ENCODE data around the gene ANKS1A. TPM values are rescaled to one million over a fixed set of nuclear protein-coding genes. Genes with fewer than 3 reads are reported as not detected.
"Not testable (repeated sequence)": the region's sequence is repeated elsewhere in the genome, so short reads cannot be mapped to it uniquely, and the experiment has no call there.

ANKS1A gene
- total and polyA plus RNA-seq, 10 donors = 5.1 to 68.9 (median 45.6) TPM

GRCh38 chr6:34884996-34885395, 4.1 kb upstream of the ANKS1A start:
- intact Hi-C loops (cut with DNase I; ENCODE audit: low total_unique reads) = loop anchor here (10.0 kb wide), 1 partner anchor 130 kb away; the partner anchor contains the start of gene SNRPC
- no peak for TF ChIP-seq CTCF (IDR thresholded peaks at IDR 0.05 in 8 of 11, conservative IDR thresholded peaks at IDR 0.05 in 3 of 11)
- no peak for TF ChIP-seq POLR2AphosphoS5 (IDR thresholded peaks at IDR 0.05)
- Histone ChIP-seq H3K27ac (no peak overlapping the region), H3K27me3 (replicated peaks in 1 of 7) (no peaks in the 10 kb centered on the region), H3K36me3 (peaks cover 4 to 60% (median 36%) of the 10 kb centered on the region in 6 donors), H3K4me3 (no peak overlapping the region), H3K9me3 (peaks cover 0 to 3% (median 0%) of the 10 kb centered on the region in 8 donors), H3K4me1 (peaks cover 9 to 43% (median 32%) of the 10 kb centered on the region in 6 donors)
- 93 to 99% (median 95%) methylated on average over 2 of the region's 2 CpGs for WGBS, 5 donors
- no peak for DNase-seq

GRCh38 chr6:34885837-34886236, 3.2 kb upstream of the ANKS1A start:
- Histone ChIP-seq H3K4me1 (peaks cover 15 to 51% (median 40%) of the 10 kb centered on the region in 6 donors), H3K36me3 (peaks cover 4 to 52% (median 27%) of the 10 kb centered on the region in 6 donors)
- not testable (repeated sequence) for H3K27ac ChIP-seq; H3K4me3 ChIP-seq; H3K9me3 ChIP-seq; H3K27me3 ChIP-seq (replicated peaks in 1 of 7); DNase-seq
- 86 to 94% (median 92%) methylated on average over 15 of the region's 15 CpGs for WGBS, 5 donors
- intact Hi-C loops (cut with DNase I; ENCODE audit: low total_unique reads) = loop anchor here (10.0 kb wide), 1 partner anchor 131 kb away; the partner anchor contains the start of gene SNRPC

GRCh38 chr6:34887753-34888513, 1.1 kb upstream of the ANKS1A start, which contains the start of gene TAF11:
Gene TAF11 (minus strand): TSS chr6:34888042. CDS start chr6:34887957, 85 bp downstream.
- Histone ChIP-seq H3K4me1 (peaks cover 18 to 72% (median 59%) of the 10 kb centered on the region in 6 donors), H3K36me3 (peaks cover 0 to 31% (median 12%) of the 10 kb centered on the region in 6 donors), H3K27me3 (replicated peaks in 1 of 7) (no peaks in the 10 kb centered on the region), H3K9me3 (peaks cover 0 to 3% (median 0%) of the 10 kb centered on the region in 8 donors), H3K27ac (peak within 1 kb of the TSS; percentile 66 to 94 (median 92)), H3K4me3 (peak within 1 kb of the TSS; percentile 75 to 96 (median 84))
- peak; percentile 97 for DNase-seq
- 0 to 1% (median 1%) methylated on average over 42 to 43 of the region's 43 CpGs for WGBS, 5 donors
- TF ChIP-seq POLR2A (IDR thresholded peaks at IDR 0.05) (peak; percentile 39 to 85 (median 78)), POLR2AphosphoS5 (IDR thresholded peaks at IDR 0.05) (peak; percentile 94 to 97 (median 96)), CTCF (IDR thresholded peaks at IDR 0.05 in 8 of 11, conservative IDR thresholded peaks at IDR 0.05 in 3 of 11) (peak in 1 of 11 experiments; percentile 14)
- intact Hi-C loops (cut with DNase I; ENCODE audit: low total_unique reads) = loop anchor here (10.0 kb wide), 1 partner anchor 133 kb away; the partner anchor contains the start of gene SNRPC

GRCh38 chr6:34888514-34888856, 570 bp upstream of the ANKS1A start:
- intact Hi-C loops (cut with DNase I; ENCODE audit: low total_unique reads) = loop anchor here (10.0 kb wide), 1 partner anchor 134 kb away; the partner anchor contains the start of gene SNRPC
- Histone ChIP-seq H3K36me3 (peaks cover 0 to 25% (median 10%) of the 10 kb centered on the region in 6 donors), H3K4me1 (peaks cover 18 to 78% (median 60%) of the 10 kb centered on the region in 6 donors), H3K9me3 (peaks cover 0 to 3% (median 0%) of the 10 kb centered on the region in 8 donors), H3K4me3 (peak overlapping the region; percentile 75 to 96 (median 84)), H3K27ac (peak overlapping the region; percentile 66 to 94 (median 92)), H3K27me3 (replicated peaks in 1 of 7) (no peaks in the 10 kb centered on the region)
- 0 to 1% (median 0%) methylated on average over 5 of the region's 5 CpGs for WGBS, 5 donors
- DNase-seq = no peak
- TF ChIP-seq CTCF (IDR thresholded peaks at IDR 0.05 in 8 of 11, conservative IDR thresholded peaks at IDR 0.05 in 3 of 11) (no peak), POLR2A (IDR thresholded peaks at IDR 0.05) (no peak), POLR2AphosphoS5 (IDR thresholded peaks at IDR 0.05) (no peak)
